Measurements from ENCODE around the gene DRGX.

DRGX gene

DNA sequence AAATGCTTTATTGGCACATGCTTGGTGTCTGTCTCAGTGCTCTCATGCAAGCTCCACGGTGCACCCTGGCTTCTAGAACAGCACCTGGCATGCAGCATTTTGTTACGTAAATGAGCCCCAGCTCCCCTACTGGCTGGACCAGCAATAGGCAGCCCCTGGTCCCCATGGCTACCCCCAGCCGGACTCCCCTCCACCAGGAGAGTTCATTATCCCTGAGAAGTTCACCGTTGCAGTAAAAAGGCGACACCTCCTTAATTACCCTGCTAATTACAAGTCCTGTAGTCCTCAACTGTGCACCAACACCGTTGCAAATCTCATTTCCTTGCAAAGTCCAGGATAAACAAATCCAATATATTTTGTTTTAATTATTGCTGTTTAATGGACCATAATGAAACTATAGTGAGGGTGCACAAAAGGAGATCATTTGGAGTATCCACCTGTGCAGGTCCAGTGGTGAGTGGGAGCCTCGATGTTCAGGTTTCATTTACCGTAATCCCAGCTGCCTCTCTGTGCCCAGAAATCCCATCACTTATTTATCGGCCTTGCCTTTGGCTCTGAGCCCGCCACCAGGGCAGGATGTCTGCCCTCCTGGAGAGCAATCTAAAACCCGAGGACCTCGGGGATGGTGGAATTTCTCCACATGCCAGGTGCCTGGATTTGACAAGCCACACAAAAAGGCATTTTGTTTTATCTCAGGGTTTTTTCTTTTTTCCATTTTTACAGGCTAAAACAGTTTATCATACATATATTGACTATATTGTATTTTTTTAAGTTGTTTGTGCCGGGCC lies 12.8 kb upstream of the DRGX start:
- FAIRE-seq (no peak), DNase-seq (ENCODE audit: insufficient read length, low spot score) (no peak)

GRCh38 chr10:49407552-49408137 lies 11.8 kb upstream of the DRGX start:
- DNase-seq (ENCODE audit: insufficient read length, low spot score) (peak; percentile 77), FAIRE-seq (peak; percentile 61)

DNA sequence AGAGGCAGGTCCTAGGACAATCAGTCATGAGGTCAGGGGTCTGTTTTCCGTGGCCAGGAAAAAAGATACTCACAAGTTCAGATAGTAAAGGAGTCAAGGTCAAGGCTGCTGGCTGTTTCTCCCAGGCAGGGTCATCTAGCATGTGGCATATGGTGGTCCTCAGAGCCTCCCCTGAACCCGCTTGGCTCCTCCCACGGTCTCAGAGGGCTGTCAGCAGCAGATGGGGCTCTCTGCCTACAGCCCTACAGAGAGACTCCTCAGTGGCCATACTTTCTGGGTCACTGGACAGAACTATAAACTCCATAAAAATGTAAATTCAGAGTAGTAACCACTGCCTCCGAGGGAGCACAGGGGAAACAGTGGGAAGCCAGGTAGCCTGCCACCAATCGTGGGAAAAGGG lies 11.3 kb upstream of the DRGX start:
- FAIRE-seq (no peak), DNase-seq (ENCODE audit: insufficient read length, low spot score) (no peak)

DNA sequence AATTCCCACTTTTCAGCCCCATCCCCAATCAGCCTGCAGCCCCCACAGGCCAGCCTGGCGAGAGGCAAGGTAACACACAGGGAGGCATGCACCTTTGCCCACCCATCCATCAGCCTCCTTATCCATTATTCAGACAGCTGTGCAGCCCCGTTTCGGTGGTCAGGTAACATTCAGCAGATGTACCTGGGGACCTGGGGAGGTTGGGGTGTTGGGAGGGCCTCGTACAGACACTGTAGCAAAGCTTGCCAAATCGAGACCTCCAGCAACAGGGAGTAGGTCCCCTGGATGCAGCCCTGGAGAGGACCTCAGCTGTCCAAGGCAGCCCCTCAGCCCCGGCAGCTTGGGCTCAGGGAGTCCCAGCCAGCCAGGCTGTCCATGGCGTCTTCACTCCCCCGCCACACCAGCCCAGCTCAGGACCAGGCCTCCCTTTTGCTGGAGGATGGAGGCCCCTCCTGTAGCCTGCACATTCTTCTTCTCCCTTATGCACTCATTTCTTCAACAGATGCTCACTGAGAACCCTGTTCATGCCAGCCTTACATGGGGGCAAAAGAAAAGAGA lies 8.5 kb upstream of the DRGX start:
- no peak for DNase-seq (ENCODE audit: insufficient read length, low spot score)
- FAIRE-seq: no peak

- FAIRE-seq: no peak
- no peak for DNase-seq (ENCODE audit: insufficient read length, low spot score)
Observed at GRCh38 chr10:49403363-49403762, 7.5 kb upstream of the DRGX start.

- DNase-seq (ENCODE audit: insufficient read length, low spot score) (no peak), FAIRE-seq (no peak)
Observed at GRCh38 chr10:49400365-49400764, 4.5 kb upstream of the DRGX start.

DNA sequence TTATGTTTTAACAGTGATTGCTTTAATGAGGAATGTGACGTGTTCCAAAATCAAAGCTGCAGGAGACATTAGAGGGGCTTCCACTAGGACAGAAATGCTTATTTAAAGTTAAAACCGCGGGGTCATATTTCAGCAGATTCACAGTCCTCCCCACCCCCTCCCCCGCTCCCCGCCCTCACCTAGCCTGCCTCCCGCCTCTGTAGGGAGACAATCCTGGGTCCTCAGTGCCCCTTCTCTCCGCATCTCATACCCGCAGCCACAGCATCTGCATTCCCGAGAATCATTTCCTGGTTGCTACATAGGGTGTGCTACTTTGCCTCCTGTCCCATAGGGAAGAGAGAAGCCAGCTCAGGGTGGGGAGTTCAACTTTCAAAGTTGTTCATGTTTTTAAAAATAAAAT lies 3.1 kb upstream of the DRGX start:
- no peak for FAIRE-seq
- no peak for DNase-seq (ENCODE audit: insufficient read length, low spot score)

DNA sequence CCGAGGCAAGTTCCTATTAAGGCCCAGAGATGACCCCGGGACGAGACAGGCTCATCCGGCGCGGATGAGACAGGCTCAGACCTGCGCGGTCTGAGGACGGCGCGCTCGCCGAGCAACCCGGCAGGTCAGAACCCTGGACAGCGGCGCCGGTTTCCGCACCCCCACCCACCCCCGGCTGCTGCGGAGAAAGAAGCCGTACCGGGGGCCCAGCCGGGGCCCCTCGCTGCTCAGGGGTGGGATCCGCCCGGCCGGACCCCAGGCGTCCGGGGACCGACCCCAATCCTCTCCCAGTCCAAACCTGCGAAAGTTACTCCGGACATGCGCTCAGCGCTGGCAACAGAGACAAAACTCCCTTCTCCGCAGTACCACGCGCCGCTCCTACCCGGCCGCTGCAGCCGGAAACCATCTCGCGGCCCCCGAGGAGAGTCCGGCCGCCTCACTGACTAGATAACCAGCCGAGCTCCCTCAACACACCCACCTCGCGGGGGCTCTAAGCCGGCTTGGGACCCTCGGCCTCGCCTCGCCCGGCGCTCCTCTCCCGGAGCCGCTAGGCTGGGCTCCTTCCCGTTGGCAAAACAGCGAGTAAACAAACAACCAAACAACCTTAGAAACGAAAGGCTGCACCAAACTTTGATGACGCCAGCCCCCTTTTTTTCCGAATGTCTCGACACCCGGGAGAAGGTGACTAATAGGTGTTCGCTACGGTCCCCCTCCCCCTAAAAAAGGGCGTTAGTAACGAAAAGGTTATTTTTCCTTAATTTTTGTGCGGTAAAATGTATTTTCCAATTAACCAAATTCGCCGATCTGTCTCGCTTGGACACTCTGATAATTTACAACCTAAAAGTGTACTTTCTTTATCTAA lies 2.3 kb upstream of the DRGX start:
- DNase-seq (ENCODE audit: insufficient read length, low spot score) (peak; percentile 73), FAIRE-seq (no peak)

DNA sequence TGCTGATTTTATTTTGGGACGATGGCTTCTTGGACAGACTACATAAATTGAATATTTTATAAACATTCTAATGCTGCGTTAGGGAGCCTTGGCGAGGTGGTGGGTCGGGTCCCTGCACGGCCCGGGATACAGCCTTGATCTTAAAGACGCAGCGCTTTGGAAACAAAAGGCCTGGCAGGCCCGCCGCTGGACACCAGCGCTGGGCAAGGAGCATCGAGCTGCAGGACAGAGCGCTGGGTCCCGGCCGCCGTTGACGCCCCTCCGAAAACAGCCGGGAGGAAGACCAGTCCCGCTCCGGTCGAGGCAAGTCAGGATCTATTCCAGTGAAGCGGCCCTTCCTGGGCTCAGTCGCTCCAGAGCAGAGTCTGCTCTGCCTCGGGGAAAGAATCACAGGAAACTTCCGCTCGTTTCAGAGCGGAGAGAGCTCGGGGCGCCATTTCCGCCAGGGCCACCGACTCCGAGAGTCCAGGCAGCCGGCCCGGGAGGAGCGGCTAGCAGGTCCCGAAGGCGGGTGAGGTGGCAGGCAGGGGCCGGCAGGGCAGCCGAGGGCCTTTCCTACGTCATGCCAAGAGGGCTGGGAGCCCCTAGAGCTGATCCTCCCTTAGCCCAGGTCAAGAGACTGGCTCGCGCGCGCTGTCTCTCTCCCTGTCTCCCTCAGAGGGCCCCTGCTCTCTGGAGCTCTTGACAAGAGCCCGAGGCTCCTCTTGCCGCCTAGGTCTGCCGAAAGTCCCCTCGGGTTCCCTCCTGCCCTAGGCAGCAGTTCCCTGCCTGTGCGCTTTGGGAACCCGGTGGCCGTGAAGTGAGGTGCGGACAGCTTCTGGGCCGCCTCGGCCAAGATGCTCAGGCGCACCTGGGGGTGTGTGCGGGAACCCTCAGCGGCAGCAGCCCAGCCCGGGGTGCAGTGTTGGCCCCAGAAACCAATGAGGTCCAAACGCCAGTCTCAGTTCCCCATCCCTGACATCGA lies 1.4 kb upstream of the DRGX start:
- DNase-seq (ENCODE audit: insufficient read length, low spot score): peak; percentile 23
- FAIRE-seq: no peak

- no peak for DNase-seq (ENCODE audit: insufficient read length, low spot score)
- no peak for FAIRE-seq
Observed at GRCh38 chr10:49396666-49396999, 744 bp upstream of the DRGX start.

DNA sequence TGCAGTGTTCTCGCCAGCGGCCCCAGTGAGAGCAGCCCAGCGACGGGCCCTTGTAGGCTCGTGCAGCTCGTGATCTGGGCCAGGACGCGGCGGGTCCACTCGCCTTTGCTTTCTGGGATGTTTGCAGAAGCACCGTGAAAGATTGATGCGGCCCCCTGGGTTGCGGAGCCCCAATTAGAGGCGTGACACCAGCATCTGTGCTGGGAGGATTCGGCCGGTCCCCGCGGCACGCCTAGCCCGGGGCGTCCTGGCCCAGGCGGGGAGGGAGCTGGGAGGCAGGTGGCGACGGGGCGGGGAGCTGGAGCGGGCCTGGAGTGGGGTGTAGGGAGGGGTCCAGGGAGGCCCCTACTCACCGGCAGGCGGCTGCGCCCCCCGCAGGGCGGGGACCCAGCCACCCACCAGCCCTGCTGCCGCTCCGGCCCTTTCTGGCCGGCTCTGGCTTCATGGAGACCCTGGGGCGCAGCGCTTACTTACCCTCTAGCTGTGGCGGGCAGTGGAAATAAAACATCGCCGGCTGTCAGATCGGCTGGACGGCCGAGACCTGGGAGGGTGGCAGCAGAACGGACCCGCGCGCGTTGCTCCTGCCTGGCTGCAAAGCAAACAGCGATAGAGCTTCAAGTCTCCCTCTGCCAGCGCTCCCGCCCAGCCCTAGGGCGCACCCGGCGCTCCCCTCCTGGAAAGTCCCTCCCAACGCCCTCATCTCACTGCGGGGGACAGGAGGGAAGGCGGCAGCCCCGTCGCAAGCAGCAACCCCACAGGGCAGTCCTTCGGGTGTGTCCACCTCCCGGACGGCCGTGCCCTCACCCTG lies 752 bp downstream of the DRGX start:
- DNase-seq (ENCODE audit: insufficient read length, low spot score): no peak
- FAIRE-seq: no peak

GRCh38 chr10:49393757-49394156 lies 2.1 kb downstream of the DRGX start:
- DNase-seq (ENCODE audit: insufficient read length, low spot score) (no peak), FAIRE-seq (no peak)

DNA sequence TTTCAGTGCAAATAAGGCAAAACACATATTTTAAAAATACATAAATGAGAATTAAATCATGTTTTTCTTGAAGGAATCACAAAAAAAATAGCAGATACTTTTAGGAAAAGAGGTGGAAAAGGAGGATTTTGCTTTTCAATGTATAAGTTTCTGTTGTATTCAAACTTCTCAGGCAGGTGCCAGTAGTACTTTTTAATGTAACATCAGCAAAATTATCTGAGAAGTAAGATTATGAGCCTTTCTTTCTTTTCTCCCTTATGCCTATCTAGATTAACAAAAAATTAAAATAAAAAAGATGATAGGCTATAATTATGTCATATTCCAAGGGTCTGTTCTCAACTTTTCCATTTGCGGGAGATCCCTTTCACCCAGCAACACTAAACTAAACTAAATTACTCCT lies 2.6 kb downstream of the DRGX start:
- FAIRE-seq: no peak
- DNase-seq (ENCODE audit: insufficient read length, low spot score): no peak

DNA sequence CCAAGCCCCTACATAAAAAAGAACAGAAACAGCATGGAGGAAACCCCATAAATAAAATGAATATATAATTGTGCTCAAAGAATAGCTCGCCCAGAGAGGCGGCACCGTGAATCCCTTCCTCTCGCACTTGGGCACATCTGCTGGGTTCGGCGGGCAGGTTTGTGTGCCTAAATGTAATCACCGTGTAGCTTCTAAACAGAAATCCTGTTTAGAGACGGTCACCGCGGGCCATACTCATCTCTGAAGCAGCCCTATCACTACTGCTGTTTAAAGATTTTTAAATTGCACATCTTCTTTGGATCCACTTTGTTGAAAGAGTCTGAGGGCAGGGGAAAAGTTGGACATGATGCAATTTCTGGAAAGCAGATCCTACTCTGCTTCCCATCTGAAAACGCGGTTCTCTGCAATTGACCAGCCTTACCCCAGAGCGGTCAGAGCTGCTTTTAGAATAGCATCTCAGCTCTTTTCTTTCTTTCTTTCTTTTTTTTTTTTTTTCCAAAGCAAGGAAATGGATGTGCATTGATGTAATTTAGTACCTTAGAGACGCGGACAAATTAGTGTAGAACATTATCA lies 6.4 kb downstream of the DRGX start:
- DNase-seq (ENCODE audit: insufficient read length, low spot score) (no peak), FAIRE-seq (no peak)

DNA sequence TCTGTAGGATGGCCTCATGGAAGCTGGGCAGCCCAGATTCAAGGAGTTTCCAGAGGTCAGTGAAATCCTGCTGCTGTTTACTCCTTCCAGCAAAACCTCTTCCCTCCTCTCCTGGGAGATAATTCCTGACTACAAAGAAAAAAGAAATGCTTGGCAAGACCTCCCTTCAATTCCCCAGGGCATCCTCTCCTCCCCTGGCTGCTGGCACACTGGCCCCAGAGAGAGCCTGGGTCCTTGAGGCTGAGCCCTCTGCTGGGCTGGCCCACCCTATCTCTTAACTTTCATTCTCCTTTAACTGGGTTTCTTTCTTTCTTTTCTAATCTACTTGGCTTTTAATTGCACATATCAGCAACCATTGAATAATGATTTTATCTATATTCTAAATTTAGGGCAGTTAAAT lies 7.7 kb downstream of the DRGX start:
- FAIRE-seq: no peak

GRCh38 chr10:49387071-49387470 lies 8.8 kb downstream of the DRGX start:
- FAIRE-seq (no peak), DNase-seq (ENCODE audit: insufficient read length, low spot score) (no peak)

More for the DNA sequence above, 7.7 kb downstream of the DRGX start:
- no peak for DNase-seq (ENCODE audit: insufficient read length, low spot score)

GRCh38 chr10:49385939-49386922 lies 9.7 kb downstream of the DRGX start:
- DNase-seq (ENCODE audit: insufficient read length, low spot score) (no peak), FAIRE-seq (no peak)
